Raji (cell line): ENCODE data around the gene KIF12.

Experiments
- POLR2A ChIP-seq: IDR thresholded peaks from 2 replicates; pipeline ENCODE4 v1.6.1; 2011; ENCODE audit warnings: low read depth, low read length, control low read depth; ENCODE audit not compliant: insufficient read depth

KIF12 gene

DNA sequence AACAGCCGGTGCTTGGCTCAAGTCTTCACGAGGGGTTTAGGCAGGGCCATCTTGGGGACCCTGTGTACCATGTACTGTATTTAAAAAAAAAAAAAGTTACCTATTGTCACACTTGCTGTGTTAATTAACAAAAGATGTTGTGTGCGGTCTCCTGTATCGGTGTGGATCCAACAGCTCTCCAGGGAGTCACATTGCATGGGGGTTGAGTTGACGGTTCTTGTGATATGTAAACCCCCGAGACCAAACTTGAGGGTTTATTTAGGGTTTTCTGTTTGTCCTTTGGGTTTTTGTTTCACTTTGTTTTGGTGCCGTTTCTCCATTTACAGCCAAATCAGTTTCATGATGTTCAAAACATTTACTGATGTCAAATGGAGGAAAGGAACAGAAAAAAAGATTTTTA is 43.2 kb downstream of the KIF12 start:
- TF ChIP-seq POLR2A: no peak

DNA sequence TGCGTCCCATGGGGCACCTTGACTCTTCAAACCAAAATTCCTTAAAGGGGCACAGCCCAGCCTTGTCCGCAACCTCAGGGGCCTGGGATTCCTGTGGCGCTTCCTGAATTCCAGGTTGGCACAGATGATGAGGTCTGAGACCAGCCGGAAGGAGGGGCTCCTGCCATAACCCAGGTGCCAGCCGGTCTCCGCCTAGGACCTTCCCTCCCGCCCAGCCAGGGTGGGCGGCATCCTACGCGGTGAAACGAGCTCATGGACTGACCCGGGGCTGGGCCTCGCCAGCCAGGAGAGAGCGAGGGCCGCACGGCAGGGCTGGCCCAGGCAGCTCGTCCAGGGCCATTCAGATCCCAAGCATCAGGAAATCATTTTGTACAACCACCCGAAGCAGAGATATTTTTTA is 44.0 kb downstream of the KIF12 start:
- TF ChIP-seq POLR2A: no peak

DNA sequence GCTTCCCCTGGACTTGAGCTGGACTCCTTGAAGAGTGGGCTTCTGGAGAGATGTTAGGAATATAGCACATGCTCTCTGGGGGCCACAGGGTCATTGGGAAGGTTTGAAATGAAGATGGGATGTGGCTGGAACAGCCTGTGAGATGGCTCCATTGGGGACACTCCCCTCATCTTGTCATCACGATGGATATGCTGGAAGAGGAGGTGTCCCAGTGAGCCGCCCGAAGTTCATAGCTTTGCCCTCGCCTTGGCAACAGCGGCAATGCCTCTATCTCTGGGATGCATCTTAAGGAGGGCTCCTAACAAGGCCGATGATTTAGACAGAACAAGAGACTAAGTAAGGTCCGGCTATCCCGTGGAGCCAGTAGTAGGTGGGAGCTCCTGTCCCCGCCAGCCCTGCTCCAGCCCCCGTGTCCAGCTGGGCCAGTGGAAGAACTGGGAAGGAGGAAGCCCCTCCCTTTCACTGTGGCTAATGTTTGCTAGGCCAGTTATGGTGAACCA is 44.9 kb downstream of the KIF12 start:
- TF ChIP-seq POLR2A: no peak

DNA sequence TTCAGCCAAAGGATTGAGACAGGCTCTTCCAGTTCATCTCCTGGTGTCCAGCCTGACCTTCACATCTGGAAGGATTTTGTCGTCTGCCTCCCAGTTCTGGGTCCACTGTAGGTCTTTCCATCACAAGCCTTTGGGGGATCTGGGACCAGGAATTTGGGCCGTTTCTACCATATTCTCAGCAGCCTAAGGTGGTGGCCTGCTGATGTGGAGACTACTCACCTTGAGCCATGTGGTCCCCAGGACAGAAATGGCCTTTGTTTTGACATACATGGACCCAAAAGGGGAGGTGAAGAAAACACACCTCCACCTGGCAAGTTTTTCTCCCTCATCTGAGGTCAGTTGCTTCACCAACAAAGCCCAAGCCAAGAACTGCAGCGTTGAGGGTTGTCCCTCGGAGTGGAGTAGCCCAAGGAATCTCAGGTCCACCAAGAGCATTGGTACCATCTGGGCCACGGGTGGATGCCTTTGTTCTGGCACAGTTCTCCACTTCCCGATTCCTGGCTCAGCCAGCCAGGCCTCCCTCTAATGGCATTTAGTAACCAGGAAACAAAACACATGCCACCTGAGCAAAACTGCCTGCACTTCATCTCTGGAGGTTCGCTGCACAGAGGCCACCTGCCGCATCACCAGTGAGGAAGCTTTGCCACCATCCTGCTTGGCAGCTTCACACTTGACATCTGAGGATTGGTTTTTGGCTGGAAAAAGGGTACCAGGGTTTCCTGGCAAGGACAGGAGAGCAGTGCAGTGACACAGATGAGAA is 45.7 kb downstream of the KIF12 start:
- no peak for TF ChIP-seq POLR2A

DNA sequence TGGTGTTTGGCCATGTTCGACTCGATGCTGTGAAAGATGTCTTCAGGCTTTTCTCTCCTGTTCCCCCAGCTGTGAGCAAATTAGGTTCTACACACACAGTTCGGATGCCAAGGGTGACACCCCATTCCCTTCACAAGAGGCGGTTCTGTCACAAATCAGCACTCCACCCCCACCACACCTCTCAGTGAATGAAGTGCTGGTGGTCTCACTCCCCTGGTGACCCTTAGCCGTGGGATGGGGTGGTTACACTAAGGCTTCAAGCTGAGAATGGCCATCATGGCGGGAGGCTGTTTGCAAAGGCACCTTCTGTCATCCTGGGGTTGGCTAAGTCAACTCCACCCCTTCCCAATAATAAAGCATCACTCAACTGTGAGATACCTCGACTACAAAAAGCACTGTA is 47.4 kb downstream of the KIF12 start:
- TF ChIP-seq POLR2A: no peak

DNA sequence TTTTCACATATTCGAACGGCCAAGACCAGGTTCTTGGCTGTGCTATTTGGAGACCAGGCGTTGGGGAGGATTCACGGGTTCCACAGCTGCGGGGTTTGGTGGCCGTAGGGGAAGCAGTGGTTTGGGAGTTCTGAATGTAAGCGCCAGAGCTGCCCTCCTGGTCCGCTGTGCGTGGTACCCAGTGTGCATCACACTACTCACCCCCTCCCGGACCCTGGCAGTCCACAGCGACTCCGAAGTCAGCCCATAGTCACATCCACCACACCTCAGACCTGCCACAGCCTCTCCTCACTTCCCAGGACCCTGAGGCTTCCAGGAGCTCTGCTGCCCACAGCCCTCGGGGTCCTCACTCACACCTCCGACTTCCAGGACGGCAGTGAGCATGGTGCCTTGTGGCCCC is 47.8 kb downstream of the KIF12 start:
- no peak for TF ChIP-seq POLR2A

DNA sequence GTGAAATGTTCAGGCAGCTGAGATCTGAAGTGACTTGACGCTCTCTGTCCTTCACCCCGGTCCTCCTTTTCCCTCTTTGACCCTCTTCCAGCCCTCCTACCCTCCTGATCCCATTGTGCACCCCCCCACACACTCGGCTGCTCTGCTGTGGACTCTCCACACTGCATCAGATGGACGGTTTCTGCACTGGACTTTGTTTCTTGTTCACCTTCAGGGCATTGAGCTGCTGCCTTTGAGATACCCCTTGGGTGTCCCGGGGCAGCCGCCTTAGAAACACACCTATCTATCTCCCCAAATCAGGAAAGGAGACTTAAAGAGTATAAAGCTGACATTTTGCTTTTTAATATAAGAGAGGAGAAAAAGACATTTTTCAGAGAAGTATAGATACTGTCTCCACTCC is 48.4 kb downstream of the KIF12 start:
- no peak for TF ChIP-seq POLR2A

DNA sequence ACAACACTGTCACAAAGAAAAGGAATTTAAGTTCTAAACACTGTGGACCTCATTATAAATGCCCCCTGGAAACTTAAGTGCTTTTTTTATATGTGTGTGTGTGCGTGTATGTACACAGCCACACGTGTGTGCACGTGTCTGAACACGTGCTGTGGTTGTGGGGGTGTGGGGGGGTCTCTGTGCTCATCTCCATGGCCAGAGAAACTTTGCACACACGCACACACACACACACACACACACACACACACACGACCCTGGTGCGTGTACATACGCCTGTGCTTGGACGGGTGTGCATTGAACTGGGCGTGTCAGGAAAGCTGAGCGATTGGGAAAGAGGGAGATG is 48.9 kb downstream of the KIF12 start:
- no peak for TF ChIP-seq POLR2A

DNA sequence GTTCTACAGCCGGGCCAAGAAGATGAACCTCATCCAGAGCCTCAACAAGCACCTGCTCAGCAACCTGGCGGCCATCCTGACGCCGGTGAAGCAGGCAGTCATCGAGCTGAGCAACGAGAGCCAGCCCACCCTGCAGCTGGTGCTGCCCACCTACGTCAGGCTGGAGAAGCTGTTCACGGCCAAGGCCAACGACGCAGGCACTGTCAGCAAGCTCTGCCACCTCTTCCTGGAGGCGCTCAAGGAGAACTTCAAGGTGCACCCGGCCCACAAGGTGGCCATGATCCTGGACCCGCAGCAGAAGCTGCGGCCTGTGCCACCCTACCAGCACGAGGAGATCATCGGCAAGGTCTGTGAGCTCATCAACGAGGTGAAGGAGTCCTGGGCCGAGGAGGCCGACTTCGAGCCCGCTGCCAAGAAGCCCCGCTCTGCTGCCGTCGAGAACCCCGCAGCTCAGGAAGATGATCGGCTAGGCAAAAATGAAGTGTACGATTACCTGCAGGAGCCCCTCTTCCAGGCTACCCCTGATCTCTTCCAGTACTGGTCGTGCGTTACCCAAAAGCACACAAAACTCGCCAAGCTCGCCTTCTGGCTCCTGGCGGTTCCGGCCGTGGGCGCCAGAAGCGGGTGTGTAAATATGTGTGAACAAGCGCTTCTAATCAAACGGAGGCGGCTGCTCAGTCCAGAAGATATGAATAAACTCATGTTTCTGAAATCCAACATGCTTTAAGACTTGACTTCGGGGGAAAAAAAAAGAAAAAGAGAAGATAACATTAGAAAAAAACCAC is 49.5 kb downstream of the KIF12 start:
- no peak for TF ChIP-seq POLR2A

DNA sequence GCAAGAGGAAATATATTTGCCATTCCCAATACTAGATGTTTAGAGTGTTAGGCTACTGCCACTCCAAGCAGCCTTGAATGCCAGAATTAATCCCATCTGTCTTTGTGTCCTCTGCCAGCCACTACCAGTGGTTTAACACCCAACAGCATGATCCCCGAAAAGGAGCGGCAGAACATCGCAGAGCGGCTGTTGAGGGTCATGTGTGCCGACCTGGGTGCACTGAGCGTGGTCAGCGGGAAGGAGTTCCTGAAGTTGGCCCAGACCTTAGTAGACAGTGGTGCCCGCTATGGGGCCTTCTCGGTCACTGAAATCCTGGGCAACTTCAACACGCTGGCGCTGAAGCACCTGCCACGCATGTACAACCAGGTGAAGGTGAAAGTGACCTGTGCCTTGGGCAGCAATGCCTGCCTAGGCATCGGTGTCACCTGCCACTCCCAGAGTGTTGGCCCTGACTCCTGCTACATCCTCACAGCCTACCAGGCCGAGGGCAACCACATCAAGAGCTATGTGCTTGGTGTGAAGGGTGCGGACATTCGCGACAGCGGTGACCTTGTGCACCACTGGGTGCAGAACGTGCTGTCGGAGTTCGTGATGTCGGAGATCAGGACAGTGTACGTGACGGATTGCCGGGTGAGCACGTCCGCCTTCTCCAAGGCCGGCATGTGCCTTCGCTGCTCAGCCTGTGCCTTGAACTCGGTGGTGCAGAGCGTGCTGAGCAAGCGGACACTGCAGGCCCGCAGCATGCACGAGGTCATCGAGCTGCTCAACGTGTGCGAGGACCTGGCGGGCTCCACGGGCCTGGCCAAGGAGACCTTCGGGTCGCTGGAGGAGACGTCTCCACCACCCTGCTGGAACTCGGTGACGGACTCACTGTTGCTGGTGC is 50.3 kb downstream of the KIF12 start:
- no peak for TF ChIP-seq POLR2A

DNA sequence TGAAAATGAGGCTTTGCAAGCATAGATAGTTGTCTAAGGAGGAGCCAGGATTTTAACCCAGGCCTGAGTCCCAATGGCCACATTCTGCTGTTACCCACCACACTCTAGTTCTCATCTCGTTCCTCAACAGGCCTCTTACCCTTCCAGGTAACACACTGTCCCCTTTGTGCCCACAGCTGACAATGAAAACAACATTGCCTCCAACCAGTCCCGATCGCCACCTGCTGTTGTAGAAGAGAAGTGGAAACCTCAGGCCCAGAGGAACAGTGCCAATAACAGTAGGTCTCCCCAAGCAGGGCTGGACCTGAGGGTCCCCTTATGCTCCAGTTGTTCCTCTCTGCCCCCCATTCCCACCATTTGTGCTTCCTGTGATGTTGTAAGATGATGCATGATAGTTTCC is 51.4 kb downstream of the KIF12 start:
- no peak for TF ChIP-seq POLR2A

DNA sequence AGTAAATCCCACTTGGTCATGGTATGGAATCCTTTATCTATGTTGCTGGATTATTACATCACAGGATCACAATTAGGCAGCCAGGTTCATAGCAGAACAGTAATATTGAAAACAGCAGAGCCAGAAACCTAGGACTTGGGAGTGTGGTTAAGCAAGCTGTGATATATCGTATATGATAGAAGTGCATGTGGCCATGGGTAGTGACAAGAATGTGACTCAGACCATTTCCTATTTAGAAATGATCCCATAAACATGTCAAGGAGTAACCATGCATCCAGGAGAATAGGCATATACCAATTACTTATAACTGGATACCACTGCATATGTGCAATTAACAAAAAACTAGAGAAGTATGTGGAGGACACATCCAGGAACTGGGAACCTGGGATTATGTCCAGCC is 52.2 kb downstream of the KIF12 start:
- no peak for TF ChIP-seq POLR2A

DNA sequence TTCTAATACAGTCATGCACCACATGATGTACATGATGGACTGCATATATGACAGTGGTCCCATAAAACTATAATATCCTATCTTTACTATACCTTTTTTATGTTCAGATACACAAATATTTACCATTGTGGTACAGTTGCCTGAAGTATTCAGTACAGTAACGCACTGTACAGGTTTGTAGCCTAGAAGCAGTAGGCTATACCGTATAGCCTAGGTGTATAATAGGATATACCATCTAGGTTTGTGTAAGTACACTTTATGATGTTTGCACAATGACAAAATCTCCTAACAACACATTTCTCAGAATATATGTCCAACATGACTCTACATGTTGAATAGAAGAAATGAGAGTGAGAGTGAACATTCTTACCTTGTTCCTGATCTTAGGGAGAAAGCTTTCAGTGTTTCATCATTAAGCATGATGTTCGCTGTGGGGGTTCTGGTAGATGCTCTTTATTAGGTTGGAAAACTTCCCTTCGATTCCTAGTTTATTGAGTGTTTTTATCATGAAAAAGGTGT is 52.8 kb downstream of the KIF12 start:
- no peak for TF ChIP-seq POLR2A
